Right lung (tissue), 5 donors: ENCODE measurements around the gene GALNT3. TPM values are rescaled to one million over a fixed set of nuclear protein-coding genes. Genes with fewer than 3 reads are reported as not detected.

Experiments
- DNase-seq, 2 donors: peaks; one replicate each; pipeline ENCODE4 v3.0.0-alpha.2; 2013
- polyA plus RNA-seq, 5 donors: library from polyadenylated mRNA; unstranded; fragments of 120-200 nt; gene quantifications; one replicate each; pipeline versions ENCODE4 v1.2.1 to v1.2.3, GENCODE V29; 2013; ENCODE audit warnings: inconsistent platforms in 1 of 5, low replicate concordance in 1 of 5; ENCODE audit not compliant: insufficient read length in 5 of 5, insufficient read depth in 1 of 5

GALNT3 gene
- polyA plus RNA-seq, 5 donors, result 22.4 to 33.4 (median 26.1) TPM

GRCh38 chr2:165796819-165797530 lies 2.9 kb upstream of the GALNT3 start:
- no peak for DNase-seq

DNA sequence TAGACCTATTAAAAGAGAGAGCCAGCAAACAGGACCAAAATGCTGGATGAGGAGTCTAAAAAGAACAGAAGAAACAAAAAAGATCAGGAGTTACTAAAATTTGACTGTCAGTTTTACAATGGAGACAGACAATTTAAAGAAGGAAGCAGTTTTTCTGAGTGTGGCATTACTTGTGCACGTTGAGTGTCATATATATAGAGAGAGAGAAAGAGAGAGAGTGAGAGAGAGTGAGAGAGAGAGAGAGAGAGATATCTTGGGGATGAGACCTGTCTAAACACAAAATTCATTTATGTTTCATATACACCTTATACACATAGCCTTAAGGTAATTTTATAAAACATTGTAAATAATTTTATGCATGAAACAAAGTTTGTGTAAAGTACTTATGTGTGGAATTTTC lies 2.1 kb upstream of the GALNT3 start:
- no peak for DNase-seq

GRCh38 chr2:165795011-165795410 lies 964 bp upstream of the GALNT3 start:
- DNase-seq, result no peak

DNA sequence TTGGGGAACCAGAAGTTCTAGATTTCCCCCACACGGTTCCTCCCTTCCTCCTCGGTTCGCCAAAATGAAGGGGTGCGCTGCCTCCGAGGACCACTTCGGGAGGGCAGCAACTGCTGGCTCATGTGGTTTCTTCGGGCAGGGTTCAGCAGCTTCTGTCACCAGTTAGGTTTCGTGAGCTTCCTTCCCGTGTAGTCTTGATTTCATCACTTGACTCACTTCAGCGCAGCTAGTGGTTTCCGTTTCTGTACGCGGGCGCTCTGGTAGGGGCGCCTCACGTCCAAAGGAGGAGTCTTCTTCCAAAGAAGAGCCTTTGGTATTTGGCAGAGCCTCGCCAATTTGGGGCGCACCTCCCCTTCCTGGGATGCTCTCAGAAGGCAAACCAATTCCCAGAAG lies 485 bp upstream of the GALNT3 start:
- no peak for DNase-seq

DNA sequence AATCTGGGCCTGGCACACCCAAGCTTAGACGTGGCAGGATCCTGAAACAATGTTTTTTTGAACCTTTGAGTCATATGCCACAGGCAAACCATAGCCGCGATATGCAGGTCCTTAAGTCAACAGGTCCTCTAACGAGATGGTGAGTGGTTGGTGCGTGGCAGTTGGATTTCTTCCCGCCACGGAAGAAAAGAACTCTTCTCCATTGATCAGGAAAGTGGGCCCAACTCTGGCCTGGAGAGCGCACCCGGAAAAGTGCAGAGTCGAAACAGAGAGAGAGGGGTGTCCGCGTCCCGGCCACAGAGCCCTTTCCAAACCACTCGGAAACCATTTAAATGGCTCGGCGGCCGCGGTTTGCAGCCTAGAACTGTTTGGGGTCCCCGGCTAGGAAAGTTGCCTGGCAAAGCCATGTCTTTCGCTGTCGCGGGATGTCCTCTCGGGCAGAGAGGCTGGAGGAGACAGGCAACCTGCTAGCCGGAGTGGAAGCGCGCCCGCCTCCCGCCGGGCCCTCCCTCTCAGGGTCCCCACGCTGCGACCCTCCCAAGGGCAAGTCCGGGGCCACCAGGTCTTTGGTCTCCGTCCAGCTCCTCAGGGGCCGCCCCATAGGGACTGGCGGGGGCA lies 777 bp downstream of the GALNT3 start:
- peak; percentile 11 to 23 for DNase-seq

- DNase-seq, result no peak
These were observed 2.0 kb downstream of the GALNT3 start for GRCh38 chr2:165792104-165792454.

DNA sequence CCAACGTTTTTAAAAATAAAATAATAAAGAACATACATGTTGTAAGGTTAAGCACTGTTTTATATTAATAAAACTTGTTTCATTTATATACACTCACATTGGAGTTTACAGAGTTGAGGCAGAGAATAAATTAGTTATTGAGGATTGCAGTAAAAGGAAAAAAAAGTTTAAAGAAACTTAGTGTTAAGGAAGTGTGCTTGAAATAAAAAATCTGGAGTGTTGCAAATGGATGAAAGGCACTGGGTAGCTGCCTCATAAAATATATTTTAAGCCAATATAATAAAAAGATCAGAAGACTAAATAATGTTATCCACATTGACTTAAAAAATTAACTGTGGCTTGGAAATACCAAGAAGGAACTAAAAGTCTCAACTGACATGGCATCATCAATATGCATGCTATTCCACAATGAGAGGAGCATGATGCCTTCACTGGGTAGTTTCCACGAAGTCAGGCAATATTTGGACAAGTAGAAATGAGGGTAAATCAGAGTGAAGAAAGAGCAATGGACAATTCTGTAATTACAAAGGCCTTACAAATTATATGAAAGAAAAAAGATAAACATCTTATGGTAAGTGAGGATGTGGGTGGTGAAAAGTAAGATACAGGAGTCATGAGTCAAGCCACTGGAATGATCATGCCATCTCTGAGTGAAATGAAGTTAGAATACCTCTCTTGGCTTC lies 2.5 kb downstream of the GALNT3 start:
- DNase-seq, result peak; percentile 36 to 41

- DNase-seq, result no peak
These were observed 3.6 kb downstream of the GALNT3 start for GRCh38 chr2:165790466-165790865.

DNA sequence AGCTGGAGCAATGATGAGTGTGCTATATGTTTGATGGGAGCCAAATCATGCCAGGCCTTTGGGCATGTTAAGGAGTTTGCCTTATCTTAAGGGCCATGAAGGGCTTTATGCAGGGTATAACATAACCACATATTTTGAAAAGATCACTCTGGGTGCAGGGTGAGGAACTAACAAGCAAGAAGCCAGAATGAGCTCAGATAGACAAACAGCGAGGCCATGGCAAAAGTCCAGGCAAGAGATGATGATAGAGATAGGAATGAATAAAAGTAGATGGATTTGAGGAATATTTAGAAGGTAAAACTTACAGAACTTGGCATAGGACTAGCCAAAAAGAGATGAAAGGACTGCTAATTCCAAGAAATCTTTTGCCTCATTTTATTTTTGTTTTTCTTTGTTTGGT lies 6.7 kb downstream of the GALNT3 start:
- DNase-seq, result no peak

- DNase-seq, result no peak
These were observed 14.3 kb downstream of the GALNT3 start for GRCh38 chr2:165779706-165780105.

- DNase-seq, result no peak
These were observed 15.2 kb downstream of the GALNT3 start for GRCh38 chr2:165778653-165779451.

- DNase-seq, result no peak
These were observed 15.9 kb downstream of the GALNT3 start for GRCh38 chr2:165778187-165778556.

GRCh38 chr2:165777522-165778186 lies 16.4 kb downstream of the GALNT3 start:
- DNase-seq, result no peak

GRCh38 chr2:165776796-165777195 lies 17.3 kb downstream of the GALNT3 start:
- no peak for DNase-seq

DNA sequence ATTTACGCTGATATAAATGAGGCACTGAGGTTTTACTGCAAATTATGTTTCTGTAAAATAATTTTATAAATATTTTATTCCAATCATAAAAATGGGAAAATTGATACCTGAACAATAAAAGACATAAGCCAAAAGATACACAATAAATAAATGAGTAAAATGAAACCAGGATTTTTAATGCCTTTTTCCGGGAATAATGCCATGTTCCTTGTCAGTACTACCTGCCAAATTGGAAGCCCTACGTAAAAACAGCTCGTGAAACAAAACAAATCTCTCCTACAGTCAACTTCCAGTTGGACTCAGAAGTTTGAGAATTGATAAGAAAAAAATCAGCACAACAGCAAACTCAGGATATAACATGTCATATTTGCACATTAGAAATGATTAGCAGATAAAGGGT lies 18.0 kb downstream of the GALNT3 start:
- DNase-seq, result no peak

DNA sequence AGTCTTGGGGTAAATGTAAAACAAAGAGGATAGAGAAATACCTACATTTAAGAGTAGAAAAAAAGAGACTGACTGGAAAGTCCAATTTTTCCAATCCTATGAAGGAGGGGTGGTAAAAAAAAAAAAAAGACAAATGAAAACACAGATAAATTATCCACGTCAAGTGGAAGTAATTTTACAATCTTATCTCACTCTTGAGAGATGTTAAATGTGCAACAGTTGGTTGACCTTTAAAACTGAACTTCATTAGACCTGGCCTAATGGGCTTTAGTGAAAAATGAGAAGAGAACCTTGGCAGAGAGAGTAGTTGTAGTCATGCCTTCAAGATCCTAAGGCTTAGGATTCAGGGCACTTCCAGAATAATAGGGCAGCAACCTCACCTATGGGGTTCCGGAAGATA lies 20.4 kb downstream of the GALNT3 start:
- no peak for DNase-seq

DNA sequence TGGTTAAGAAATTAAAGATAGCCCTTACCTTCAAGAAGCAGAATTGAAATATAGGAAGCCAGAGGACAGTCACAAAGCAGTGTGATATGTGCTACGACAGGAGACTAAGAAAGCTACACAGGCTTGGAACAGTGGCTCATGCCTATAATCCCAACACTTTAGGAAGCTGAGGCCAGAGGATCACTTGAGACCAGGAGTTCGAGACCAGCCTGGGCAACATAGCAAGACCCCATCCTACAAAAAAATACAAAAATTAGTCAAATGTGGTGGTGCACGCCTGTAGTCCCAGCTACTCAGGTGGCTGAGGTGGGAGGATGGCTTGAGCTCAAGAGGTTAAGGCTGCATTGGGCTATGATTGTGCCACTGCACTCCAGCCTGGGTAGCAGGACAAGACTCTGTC lies 21.9 kb downstream of the GALNT3 start:
- DNase-seq, result no peak

DNA sequence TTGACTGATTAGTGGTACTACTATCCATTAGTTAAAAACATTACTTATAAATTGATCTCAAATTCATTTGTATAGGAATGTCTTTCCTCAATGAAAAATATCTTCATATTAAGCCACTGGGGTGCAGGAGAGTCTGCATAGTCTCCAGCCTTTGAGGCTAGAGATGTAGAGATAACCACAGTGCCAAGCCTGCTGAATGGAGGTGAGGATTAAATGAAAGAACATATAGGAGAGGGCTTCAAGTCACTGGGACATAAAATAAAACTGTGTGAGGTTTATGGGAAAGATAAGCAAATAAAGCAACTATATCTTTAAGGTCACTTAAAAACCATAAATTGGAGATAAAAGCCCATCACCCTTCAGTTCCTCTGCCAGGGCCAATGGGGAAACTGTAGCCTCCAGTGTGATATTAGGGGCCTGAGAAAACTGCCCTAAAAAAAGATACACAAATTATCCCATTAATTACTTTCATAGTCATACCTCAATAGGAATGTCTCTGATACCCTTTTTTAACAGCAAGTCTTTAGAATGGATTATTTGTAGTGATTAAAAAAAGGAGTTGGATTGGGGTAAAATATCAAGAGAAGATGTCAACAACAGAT lies 27.6 kb downstream of the GALNT3 start:
- DNase-seq, result no peak

GRCh38 chr2:165762723-165763122 lies 31.3 kb downstream of the GALNT3 start:
- DNase-seq, result no peak

GRCh38 chr2:165757906-165758675 lies 36.0 kb downstream of the GALNT3 start:
- peak in 1 of 2 donors; percentile 40 for DNase-seq

DNA sequence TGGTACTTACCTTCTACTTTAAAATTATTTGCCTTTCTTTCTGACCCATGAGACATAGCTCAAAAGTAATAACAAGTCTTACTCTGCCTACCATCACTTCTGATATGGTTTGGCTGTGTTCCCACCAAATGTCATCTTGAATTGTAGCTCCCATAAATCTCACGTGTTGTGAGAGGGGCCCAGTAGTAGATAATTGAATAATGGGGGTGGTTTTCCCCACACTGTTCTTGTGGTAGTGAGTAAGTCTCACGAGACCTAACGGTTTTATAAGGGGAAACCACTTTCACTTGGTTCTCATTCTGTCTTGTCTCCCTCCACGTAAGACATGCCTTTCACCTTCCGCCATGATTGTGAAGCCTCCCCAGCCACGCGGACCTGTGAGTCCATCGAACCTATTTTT lies 47.5 kb downstream of the GALNT3 start:
- DNase-seq, result no peak
